Caco-2 (cell line): ENCODE data around the gene SPATA21. TPM values are rescaled to one million over a fixed set of nuclear protein-coding genes. Genes with fewer than 3 reads are reported as not detected.

Experiments
- BruUV-seq: library from RNA; stranded (reverse); fragments of 400-500 nt; replicated peaks from 2 replicates; lab custom pipeline; 2021; lab: Mats Ljungman, UMichigan
- CTCF ChIA-PET: fragments of 300-600 bp; sonication (Branson Sonifier 250); formaldehyde crosslinking; loops from one replicate; lab custom pipeline; 2022; ENCODE audit warnings: antibody characterized with exemption; lab: Charles Lee
- POLR2A ChIA-PET: fragments of 300-600 bp; sonication (Branson Sonifier 250); formaldehyde crosslinking; loops from one replicate; lab custom pipeline; 2022; ENCODE audit warnings: antibody characterized with exemption; lab: Charles Lee
- DNase-seq, 2 experiments: peaks; one replicate each; pipeline versions ENCODE4 v3.0.0 to v3.0.0-alpha.2; 2020 to 2022
- H3K27me3 ChIP-seq: replicated peaks from 2 replicates; pipeline ENCODE4 v1.6.0; 2011; ENCODE audit warnings: low read length; ENCODE audit not compliant: control insufficient read depth, insufficient read depth
- H3K36me3 ChIP-seq: 2 replicates; pipeline ENCODE4 v1.5.1; 2011; ENCODE audit warnings: low read length; ENCODE audit not compliant: control insufficient read depth, insufficient read depth
- H3K4me1 ChIP-seq: fragments of 250-450 bp; sonication (Bioruptor Pico); 2 replicates; pipeline ENCODE4 v1.5.1; 2020; ENCODE audit warnings: mild to moderate bottlenecking
- H3K4me3 ChIP-seq: 2 replicates; pipeline ENCODE4 v1.5.1; 2011; ENCODE audit warnings: low read depth, mild to moderate bottlenecking, control low read depth, low read length
- H3K9me3 ChIP-seq: fragments of 250-450 bp; sonication (Bioruptor Pico); 2 replicates; pipeline ENCODE4 v1.5.1; 2020; ENCODE audit warnings: mild to moderate bottlenecking, moderate library complexity
- H3K27ac Mint-ChIP-seq: one replicate; pipeline ENCODE4 v1.8.0; 2022; ENCODE audit warnings: mixed read lengths; ENCODE audit not compliant: unreplicated experiment
- H3K27me3 Mint-ChIP-seq: one replicate; pipeline ENCODE4 v1.8.0; 2022; ENCODE audit warnings: mixed read lengths; ENCODE audit not compliant: insufficient read depth, unreplicated experiment
- H3K36me3 Mint-ChIP-seq: one replicate; pipeline ENCODE4 v1.8.0; 2022; ENCODE audit warnings: mild to moderate bottlenecking, mixed read lengths; ENCODE audit not compliant: insufficient read depth, unreplicated experiment
- H3K4me1 Mint-ChIP-seq: one replicate; pipeline ENCODE4 v1.8.0; 2022; ENCODE audit warnings: low read depth, mixed read lengths; ENCODE audit not compliant: unreplicated experiment
- H3K4me3 Mint-ChIP-seq: one replicate; pipeline ENCODE4 v1.8.0; 2022; ENCODE audit warnings: mild to moderate bottlenecking, moderate library complexity, mixed read lengths; ENCODE audit not compliant: unreplicated experiment
- H3K9me3 Mint-ChIP-seq: one replicate; pipeline ENCODE4 v1.8.0; 2022; ENCODE audit warnings: mixed read lengths; ENCODE audit not compliant: unreplicated experiment
- intact Hi-C: fragments of 100-400 bp; cut with micrococcal nuclease; formaldehyde crosslinking; loops from one replicate; pipeline ENCODE4 v1.10.0; 2022; ENCODE audit not compliant: unreplicated experiment
- total RNA-seq: library from RNA; stranded (reverse); gene quantifications from 2 replicates; pipeline ENCODE4 v1.2.3, GENCODE V29; 2022
- TF ChIP-seq, protein P1 (sequence below), 2 experiments: fragments of 200-600 bp in 1 of 2; IDR thresholded peaks; 1 replicate in 1 of 2; 2 replicates in 1 of 2; pipeline versions ENCODE4 v1.5.1 to v1.8.0; 2011 to 2022; ENCODE audit warnings: antibody characterized with exemption in 1 of 2, control low read depth in 1 of 2, inconsistent platforms in 1 of 2, low read depth in 1 of 2, low read length in 1 of 2, mild to moderate bottlenecking in 1 of 2, moderate library complexity in 1 of 2; ENCODE audit not compliant: insufficient read depth in 1 of 2, severe bottlenecking in 1 of 2, unreplicated experiment in 1 of 2

Gene SPATA21
- total RNA-seq, 1 experiment from 2014 or later = not detected

DNA sequence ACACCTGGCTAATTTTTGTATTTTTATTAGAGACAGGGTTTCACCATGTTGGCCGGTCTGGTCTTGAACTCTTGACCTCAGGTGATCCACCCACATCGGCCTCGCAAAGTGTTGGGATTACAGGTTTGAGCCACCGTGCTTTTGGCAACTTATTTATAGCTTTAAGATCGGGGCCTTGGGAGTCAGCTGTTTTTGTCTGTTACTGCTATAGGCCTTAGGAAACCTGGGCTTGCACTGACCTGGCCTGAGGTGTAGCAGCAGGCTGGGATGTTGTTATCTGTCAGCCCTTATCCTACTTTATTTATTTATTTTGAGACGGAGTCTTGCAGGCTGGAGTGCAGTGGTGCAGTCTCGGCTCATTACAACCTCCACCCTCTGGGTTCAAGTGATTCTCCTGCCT is 58.8 kb downstream of the SPATA21 start:
- peaks cover 16% of the 10 kb centered on the region for H3K36me3 Mint-ChIP-seq
- no peak overlapping the region for H3K4me3 Mint-ChIP-seq
- H3K4me1 Mint-ChIP-seq = no peaks in the 10 kb centered on the region
- DNase-seq = no peak
- H3K27me3 Mint-ChIP-seq = no peaks in the 10 kb centered on the region
- Histone ChIP-seq H3K4me3 (no peak overlapping the region), H3K27me3 (no peaks in the 10 kb centered on the region), H3K4me1 (no peaks in the 10 kb centered on the region), H3K9me3 (no peaks in the 10 kb centered on the region), H3K36me3 (no peaks in the 10 kb centered on the region)
- no peaks in the 10 kb centered on the region for H3K9me3 Mint-ChIP-seq
- TF ChIP-seq, protein P1, sequence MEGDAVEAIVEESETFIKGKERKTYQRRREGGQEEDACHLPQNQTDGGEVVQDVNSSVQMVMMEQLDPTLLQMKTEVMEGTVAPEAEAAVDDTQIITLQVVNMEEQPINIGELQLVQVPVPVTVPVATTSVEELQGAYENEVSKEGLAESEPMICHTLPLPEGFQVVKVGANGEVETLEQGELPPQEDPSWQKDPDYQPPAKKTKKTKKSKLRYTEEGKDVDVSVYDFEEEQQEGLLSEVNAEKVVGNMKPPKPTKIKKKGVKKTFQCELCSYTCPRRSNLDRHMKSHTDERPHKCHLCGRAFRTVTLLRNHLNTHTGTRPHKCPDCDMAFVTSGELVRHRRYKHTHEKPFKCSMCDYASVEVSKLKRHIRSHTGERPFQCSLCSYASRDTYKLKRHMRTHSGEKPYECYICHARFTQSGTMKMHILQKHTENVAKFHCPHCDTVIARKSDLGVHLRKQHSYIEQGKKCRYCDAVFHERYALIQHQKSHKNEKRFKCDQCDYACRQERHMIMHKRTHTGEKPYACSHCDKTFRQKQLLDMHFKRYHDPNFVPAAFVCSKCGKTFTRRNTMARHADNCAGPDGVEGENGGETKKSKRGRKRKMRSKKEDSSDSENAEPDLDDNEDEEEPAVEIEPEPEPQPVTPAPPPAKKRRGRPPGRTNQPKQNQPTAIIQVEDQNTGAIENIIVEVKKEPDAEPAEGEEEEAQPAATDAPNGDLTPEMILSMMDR (IDR thresholded peaks at IDR 0.05; ENCODE audit: insufficient read depth in 1 of 2, low read depth in 1 of 2, low read length in 1 of 2, severe bottlenecking in 1 of 2, unreplicated experiment in 1 of 2) = no peak
- BruUV-seq = no TSS peak
- intact Hi-C loops = no loop called here
- no peak overlapping the region for H3K27ac Mint-ChIP-seq
- CTCF ChIA-PET = no interaction called here
- POLR2A ChIA-PET = no interaction called here

DNA sequence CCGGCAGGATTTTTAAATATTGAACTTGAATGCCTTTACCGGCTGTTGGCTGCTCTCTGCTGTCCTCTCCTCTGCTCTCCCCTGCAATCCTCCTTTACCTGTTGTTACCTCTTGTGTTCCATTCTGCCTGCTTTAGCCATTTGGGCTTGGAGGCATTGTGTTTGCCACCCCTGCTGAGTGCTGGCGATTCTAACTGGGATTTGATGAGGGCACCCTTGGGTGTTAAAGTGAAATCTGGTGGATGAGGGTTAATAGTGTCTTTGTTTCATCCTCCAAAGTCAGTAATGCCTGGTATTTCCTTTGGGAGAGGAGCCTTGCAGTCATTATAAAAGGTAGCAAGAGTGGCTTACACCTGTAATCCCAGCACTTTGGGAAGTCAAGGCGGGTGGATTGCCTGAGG is 60.3 kb downstream of the SPATA21 start:
- no peaks in the 10 kb centered on the region for H3K36me3 ChIP-seq
- no peaks in the 10 kb centered on the region for H3K27me3 ChIP-seq
- ChIA-PET CTCF (no interaction called here), POLR2A (no interaction called here)
- no peaks in the 10 kb centered on the region for H3K9me3 ChIP-seq
- intact Hi-C loops = no loop called here
- Mint-ChIP-seq H3K4me1 (peaks cover 7% of the 10 kb centered on the region), H3K27ac (no peak overlapping the region), H3K9me3 (no peaks in the 10 kb centered on the region), H3K4me3 (no peak overlapping the region), H3K36me3 (peaks cover 21% of the 10 kb centered on the region), H3K27me3 (no peaks in the 10 kb centered on the region)
- no peak overlapping the region for H3K4me3 ChIP-seq
- DNase-seq = no peak
- TF ChIP-seq, protein P1 (IDR thresholded peaks at IDR 0.05; ENCODE audit: insufficient read depth in 1 of 2, low read depth in 1 of 2, low read length in 1 of 2, severe bottlenecking in 1 of 2, unreplicated experiment in 1 of 2) = no peak
- BruUV-seq = no TSS peak
- H3K4me1 ChIP-seq = peaks cover 9% of the 10 kb centered on the region

DNA sequence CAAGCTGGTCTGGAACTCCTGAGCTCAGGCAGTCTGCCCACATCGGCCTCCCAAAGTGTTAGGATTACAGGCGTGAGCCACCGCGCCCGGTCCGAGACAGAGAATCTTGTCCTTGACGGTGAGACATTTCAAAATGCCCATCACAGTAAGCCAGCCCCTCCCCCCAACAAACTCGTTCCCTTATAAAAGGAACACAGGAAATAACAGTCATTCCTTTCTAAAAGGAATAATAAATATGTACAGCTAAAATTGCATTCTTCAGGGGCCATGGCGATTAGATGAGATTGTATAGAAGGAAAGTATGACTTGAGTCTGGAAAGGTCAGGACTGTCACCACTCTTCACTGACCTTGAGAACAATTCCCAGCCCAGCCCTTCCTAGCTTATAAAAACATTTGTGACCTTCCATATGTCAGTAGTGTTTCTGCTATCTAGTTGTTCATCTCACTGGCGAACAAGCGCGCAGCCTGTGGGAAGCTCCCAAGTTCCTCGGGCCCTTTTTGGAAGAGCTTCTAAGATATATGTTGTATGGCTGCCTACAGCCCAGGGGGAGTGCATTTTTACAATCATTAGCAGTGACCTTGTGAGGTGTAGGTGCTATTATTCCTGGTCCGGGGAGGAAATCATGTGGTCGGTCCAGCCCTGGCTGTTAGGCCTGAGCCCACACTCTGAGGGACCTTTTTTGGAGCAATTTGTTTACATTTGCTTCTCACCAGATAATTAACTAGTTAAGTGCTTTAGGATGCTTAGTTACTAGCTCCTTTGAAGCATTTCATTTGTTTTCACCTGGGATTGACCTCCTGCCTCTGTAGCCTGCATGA is 61.5 kb downstream of the SPATA21 start:
- ChIA-PET POLR2A (no interaction called here), CTCF (no interaction called here)
- TF ChIP-seq, protein P1 (IDR thresholded peaks at IDR 0.05; ENCODE audit: insufficient read depth in 1 of 2, low read depth in 1 of 2, low read length in 1 of 2, severe bottlenecking in 1 of 2, unreplicated experiment in 1 of 2) = no peak
- Mint-ChIP-seq H3K36me3 (peaks cover 24% of the 10 kb centered on the region), H3K4me3 (no peak overlapping the region), H3K9me3 (no peaks in the 10 kb centered on the region), H3K27me3 (no peaks in the 10 kb centered on the region), H3K27ac (no peak overlapping the region), H3K4me1 (peaks cover 7% of the 10 kb centered on the region)
- Histone ChIP-seq H3K36me3 (no peaks in the 10 kb centered on the region), H3K4me1 (peaks cover 14% of the 10 kb centered on the region), H3K27me3 (no peaks in the 10 kb centered on the region), H3K4me3 (no peak overlapping the region), H3K9me3 (no peaks in the 10 kb centered on the region)
- no TSS peak for BruUV-seq
- intact Hi-C loops = no loop called here
- no peak for DNase-seq
